Measurements from ENCODE around the gene FAM228A.

- TF ChIP-seq POLR2AphosphoS5 (IDR thresholded peaks at IDR 0.05) (no peak), CTCF (IDR thresholded peaks at IDR 0.05) (no peak), POLR2A (IDR thresholded peaks at IDR 0.05) (no peak)
Observed at GRCh38 chr2:24238158-24238557, 63.3 kb downstream of the FAM228A start.
